Measurements from ENCODE around the gene SETBP1.

The SETBP1 gene

GRCh38 chr18:44724105-44724778, 43.6 kb downstream of the SETBP1 start:
- intact Hi-C loops (cut with DNase I): no loop called here
- no peak for DNase-seq

- peak in 6 of 42 donors; percentile 26 to 63 (median 34) for DNase-seq
- intact Hi-C loops (cut with DNase I): no loop called here
Observed at GRCh38 chr18:44725300-44726058, 44.8 kb downstream of the SETBP1 start.

- intact Hi-C loops (cut with DNase I): no loop called here
Observed at GRCh38 chr18:44726059-44726421, 45.4 kb downstream of the SETBP1 start.

GRCh38 chr18:44727291-44727690, 46.6 kb downstream of the SETBP1 start:
- intact Hi-C loops (cut with DNase I): no loop called here
- no peak for DNase-seq

More at GRCh38 chr18:44726059-44726421, 45.4 kb downstream of the SETBP1 start:
- DNase-seq: no peak

- no peak for DNase-seq
- intact Hi-C loops (cut with DNase I): loop anchor here (5.0 kb wide), 1 partner anchor 47 kb away; the partner anchor contains the start of gene SETBP1
Observed at GRCh38 chr18:44729631-44730101, 49.0 kb downstream of the SETBP1 start.

- intact Hi-C loops (cut with DNase I): loop anchor here (5.0 kb wide), 1 partner anchor 49 kb away; the partner anchor contains the start of gene SETBP1
Observed at GRCh38 chr18:44730803-44731529, 50.3 kb downstream of the SETBP1 start.

GRCh38 chr18:44731530-44732237, 51.0 kb downstream of the SETBP1 start:
- no peak for DNase-seq
- intact Hi-C loops (cut with DNase I): loop anchor here (5.0 kb wide), 1 partner anchor 49 kb away; the partner anchor contains the start of gene SETBP1

More at GRCh38 chr18:44730803-44731529, 50.3 kb downstream of the SETBP1 start:
- no peak for DNase-seq

GRCh38 chr18:44732238-44732563, 51.5 kb downstream of the SETBP1 start:
- intact Hi-C loops (cut with DNase I): loop anchor here (5.0 kb wide), 1 partner anchor 50 kb away; the partner anchor contains the start of gene SETBP1
- no peak for DNase-seq

- no peak for DNase-seq
- intact Hi-C loops (cut with DNase I): loop anchor here (5.0 kb wide), 1 partner anchor 50 kb away; the partner anchor contains the start of gene SETBP1
Observed at GRCh38 chr18:44732599-44732998, 51.9 kb downstream of the SETBP1 start.

- intact Hi-C loops (cut with DNase I): loop anchor here (5.0 kb wide), 1 partner anchor 51 kb away; the partner anchor contains the start of gene SETBP1
- DNase-seq: peak in 10 of 42 donors; percentile 11 to 62 (median 34)
Observed at GRCh38 chr18:44733069-44733753, 52.5 kb downstream of the SETBP1 start.

- no peak for DNase-seq
- intact Hi-C loops (cut with DNase I): loop anchor here (5.0 kb wide), 1 partner anchor 52 kb away; the partner anchor contains the start of gene SETBP1
Observed at GRCh38 chr18:44733754-44734465, 53.2 kb downstream of the SETBP1 start.

GRCh38 chr18:44735096-44735495, 54.4 kb downstream of the SETBP1 start:
- intact Hi-C loops (cut with DNase I): no loop called here
- no peak for DNase-seq

GRCh38 chr18:44736664-44737380, 56.1 kb downstream of the SETBP1 start:
- intact Hi-C loops (cut with DNase I): no loop called here
- DNase-seq: no peak

GRCh38 chr18:44737623-44738022, 56.9 kb downstream of the SETBP1 start:
- intact Hi-C loops (cut with DNase I): no loop called here
- DNase-seq: no peak

GRCh38 chr18:44740000-44740399, 59.3 kb downstream of the SETBP1 start:
- intact Hi-C loops (cut with DNase I): no loop called here
- no peak for DNase-seq

- no peak for DNase-seq
Observed at GRCh38 chr18:44741085-44741484, 60.4 kb downstream of the SETBP1 start.

GRCh38 chr18:44741511-44741910, 60.8 kb downstream of the SETBP1 start:
- intact Hi-C loops (cut with DNase I): no loop called here
- no peak for DNase-seq

More at GRCh38 chr18:44741085-44741484, 60.4 kb downstream of the SETBP1 start:
- intact Hi-C loops (cut with DNase I): no loop called here
